DND-41 (cell line): ENCODE measurements around the gene DYNC2I2.

Experiments used
- ATAC-seq: fragments of 200-7000 bp; cut with Tn5 transposase; 3 replicates; pipeline ENCODE4 v1.9.1; 2021; ENCODE audit warnings: low read depth; ENCODE audit not compliant: insufficient read depth
- DNase-seq: peaks from one replicate; pipeline ENCODE4 v3.0.0-alpha.2; 2020
- H2AFZ ChIP-seq: 2 replicates; pipeline ENCODE4 v1.6.0; 2012; ENCODE audit warnings: low read depth, low read length
- H3K27ac ChIP-seq: 2 replicates; pipeline ENCODE4 v1.5.1; 2012; ENCODE audit warnings: low read length, inconsistent platforms
- H3K27me3 ChIP-seq: fragments of 200-600 bp; sonication (generic); 2 replicates; pipeline ENCODE4 v1.6.0; 2012; ENCODE audit warnings: low read length, mild to moderate bottlenecking, inconsistent platforms; ENCODE audit not compliant: insufficient read depth, poor library complexity
- H3K36me3 ChIP-seq: 2 replicates; pipeline ENCODE4 v1.5.1; 2012; ENCODE audit warnings: low read length, inconsistent platforms; ENCODE audit not compliant: insufficient read depth
- H3K4me1 ChIP-seq: 2 replicates; pipeline ENCODE4 v1.5.1; 2012; ENCODE audit warnings: mild to moderate bottlenecking, low read length; ENCODE audit not compliant: insufficient read depth
- H3K4me2 ChIP-seq: 2 replicates; pipeline ENCODE4 v1.6.0; 2012; ENCODE audit warnings: mild to moderate bottlenecking, moderate library complexity, low read length, inconsistent platforms; ENCODE audit not compliant: insufficient read depth
- H3K4me3 ChIP-seq, 2 experiments: fragments of 200-600 bp in 1 of 2; shearing (Covaris generic) in 1 of 2; 2 replicates each; pipeline ENCODE4 v1.5.1; 2012 to 2016; ENCODE audit warnings: inconsistent platforms in 2 of 2, low read length in 2 of 2, mild to moderate bottlenecking in 2 of 2, low read depth in 1 of 2, moderate library complexity in 1 of 2
- H3K79me2 ChIP-seq: 2 replicates; pipeline ENCODE4 v1.6.0; 2012; ENCODE audit warnings: low read length, inconsistent platforms; ENCODE audit not compliant: insufficient read depth
- H3K9ac ChIP-seq: 2 replicates; pipeline ENCODE4 v1.6.0; 2012; ENCODE audit warnings: low read depth, mild to moderate bottlenecking, inconsistent platforms, low read length, moderate library complexity
- H3K9me3 ChIP-seq: 2 replicates; pipeline ENCODE4 v1.5.1; 2012; ENCODE audit warnings: low read length, moderate library complexity, mild to moderate bottlenecking, inconsistent platforms; ENCODE audit not compliant: insufficient read depth, severe bottlenecking
- H4K20me1 ChIP-seq: 2 replicates; pipeline ENCODE4 v1.6.0; 2012; ENCODE audit warnings: low read length; ENCODE audit not compliant: insufficient read depth
- EZH2 ChIP-seq: IDR thresholded peaks from 3 replicates; pipeline ENCODE4 v1.6.1; 2012; ENCODE audit warnings: borderline replicate concordance, low read depth, mild to moderate bottlenecking, moderate library complexity, low read length, inconsistent platforms; ENCODE audit not compliant: severe bottlenecking
- TF ChIP-seq, protein P1 (sequence below): IDR thresholded peaks from 2 replicates; pipeline ENCODE4 v1.5.1; 2012; ENCODE audit warnings: borderline replicate concordance, low read length, moderate library complexity, mild to moderate bottlenecking; ENCODE audit not compliant: poor library complexity, severe bottlenecking; ENCODE audit errors: extremely low read depth

DYNC2I2 gene

DNA sequence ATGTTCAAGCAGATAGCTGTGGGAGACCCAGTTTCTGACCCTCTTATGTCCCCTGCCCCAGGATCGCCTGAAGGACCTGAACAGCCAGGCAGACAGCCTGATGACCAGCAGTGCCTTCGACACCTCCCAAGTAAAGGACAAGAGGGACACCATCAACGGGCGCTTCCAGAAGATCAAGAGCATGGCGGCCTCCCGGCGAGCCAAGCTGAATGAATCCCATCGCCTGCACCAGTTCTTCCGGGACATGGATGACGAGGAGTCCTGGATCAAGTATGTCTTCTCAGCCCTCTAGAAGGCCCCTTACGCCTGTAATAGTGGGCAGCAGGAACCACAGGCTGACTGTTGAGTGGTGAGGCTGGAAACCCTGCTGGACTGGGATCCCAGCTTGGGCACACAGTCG, 41.1 kb downstream of the DYNC2I2 start:
- Histone ChIP-seq H3K27me3 (no peaks in the 10 kb centered on the region), H3K9me3 (no peaks in the 10 kb centered on the region), H3K36me3 (peaks cover 93% of the 10 kb centered on the region), H2AFZ (no peak overlapping the region), H3K4me1 (no peaks in the 10 kb centered on the region), H3K9ac (no peak overlapping the region), H3K4me2 (no peak overlapping the region), H3K27ac (no peak overlapping the region), H3K4me3 (no peak overlapping the region), H4K20me1 (no peaks in the 10 kb centered on the region), H3K79me2 (no peaks in the 10 kb centered on the region)
- DNase-seq (no peak), ATAC-seq (no peak)
- TF ChIP-seq, protein P1, sequence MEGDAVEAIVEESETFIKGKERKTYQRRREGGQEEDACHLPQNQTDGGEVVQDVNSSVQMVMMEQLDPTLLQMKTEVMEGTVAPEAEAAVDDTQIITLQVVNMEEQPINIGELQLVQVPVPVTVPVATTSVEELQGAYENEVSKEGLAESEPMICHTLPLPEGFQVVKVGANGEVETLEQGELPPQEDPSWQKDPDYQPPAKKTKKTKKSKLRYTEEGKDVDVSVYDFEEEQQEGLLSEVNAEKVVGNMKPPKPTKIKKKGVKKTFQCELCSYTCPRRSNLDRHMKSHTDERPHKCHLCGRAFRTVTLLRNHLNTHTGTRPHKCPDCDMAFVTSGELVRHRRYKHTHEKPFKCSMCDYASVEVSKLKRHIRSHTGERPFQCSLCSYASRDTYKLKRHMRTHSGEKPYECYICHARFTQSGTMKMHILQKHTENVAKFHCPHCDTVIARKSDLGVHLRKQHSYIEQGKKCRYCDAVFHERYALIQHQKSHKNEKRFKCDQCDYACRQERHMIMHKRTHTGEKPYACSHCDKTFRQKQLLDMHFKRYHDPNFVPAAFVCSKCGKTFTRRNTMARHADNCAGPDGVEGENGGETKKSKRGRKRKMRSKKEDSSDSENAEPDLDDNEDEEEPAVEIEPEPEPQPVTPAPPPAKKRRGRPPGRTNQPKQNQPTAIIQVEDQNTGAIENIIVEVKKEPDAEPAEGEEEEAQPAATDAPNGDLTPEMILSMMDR, result no peak
- TF ChIP-seq EZH2, result no peak

DNA sequence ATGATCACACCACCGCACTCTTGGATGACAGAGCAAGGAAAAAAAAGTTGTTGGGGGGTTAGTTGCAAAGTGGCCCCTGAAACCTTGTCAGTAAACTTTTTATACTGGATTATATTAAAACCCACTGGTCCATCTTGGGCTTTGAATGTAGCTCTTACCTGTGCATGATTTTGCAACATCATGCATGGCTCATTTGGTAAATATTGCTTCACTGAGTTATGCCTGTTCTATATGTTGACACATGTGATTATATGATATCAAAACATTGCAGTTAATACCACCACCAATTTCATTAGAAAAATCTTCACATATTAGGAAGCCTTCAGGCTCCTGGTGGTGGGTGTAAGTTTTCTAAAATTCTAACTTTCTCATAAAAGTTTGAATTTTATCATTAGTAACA, 41.9 kb downstream of the DYNC2I2 start:
- H3K9me3 ChIP-seq, result no peaks in the 10 kb centered on the region
- H3K79me2 ChIP-seq, result no peaks in the 10 kb centered on the region
- no peak overlapping the region for H3K4me3 ChIP-seq
- no peaks in the 10 kb centered on the region for H4K20me1 ChIP-seq
- H3K36me3 ChIP-seq, result peaks cover 93% of the 10 kb centered on the region
- ATAC-seq (no peak), DNase-seq (no peak)
- no peaks in the 10 kb centered on the region for H3K4me1 ChIP-seq
- H2AFZ ChIP-seq, result no peak overlapping the region
- H3K4me2 ChIP-seq, result no peak overlapping the region
- no peak overlapping the region for H3K9ac ChIP-seq
- no peak overlapping the region for H3K27ac ChIP-seq
- TF ChIP-seq EZH2, result no peak
- TF ChIP-seq, protein P1, result no peak
- H3K27me3 ChIP-seq, result no peaks in the 10 kb centered on the region

DNA sequence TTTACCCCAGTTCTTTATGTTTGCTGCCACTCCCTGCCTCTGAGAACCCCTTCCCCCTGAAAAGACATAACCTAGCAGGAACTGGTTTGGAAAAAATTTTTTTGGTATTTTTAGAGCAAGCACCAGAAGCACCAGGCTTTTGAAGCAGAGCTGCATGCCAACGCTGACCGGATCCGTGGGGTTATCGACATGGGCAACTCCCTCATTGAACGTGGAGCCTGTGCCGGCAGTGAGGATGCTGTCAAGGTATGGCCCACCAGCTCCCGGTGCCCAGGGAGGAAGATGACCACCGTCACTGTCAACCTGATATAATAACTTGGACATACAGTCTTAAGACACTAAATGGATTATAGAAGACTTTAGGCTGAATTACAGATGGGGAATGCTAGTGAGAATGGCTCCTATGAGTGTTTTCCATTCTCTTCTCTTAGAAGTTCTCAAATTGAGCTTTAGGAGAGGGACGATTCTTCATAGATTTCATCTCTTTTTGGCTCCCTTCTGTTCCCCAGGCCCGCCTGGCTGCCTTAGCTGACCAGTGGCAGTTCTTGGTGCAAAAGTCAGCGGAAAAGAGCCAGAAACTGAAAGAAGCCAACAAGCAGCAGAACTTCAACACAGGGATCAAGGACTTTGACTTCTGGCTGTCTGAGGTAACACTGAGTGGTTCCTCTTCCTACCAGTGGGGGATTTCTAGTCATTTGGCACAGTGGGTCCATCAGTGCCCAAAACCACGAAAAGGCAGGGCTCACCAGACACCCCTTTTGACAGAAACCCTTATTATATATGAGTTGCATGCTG, 44.9 kb downstream of the DYNC2I2 start:
- H3K9me3 ChIP-seq, result no peaks in the 10 kb centered on the region
- H3K4me1 ChIP-seq, result no peaks in the 10 kb centered on the region
- no peaks in the 10 kb centered on the region for H3K27me3 ChIP-seq
- H3K36me3 ChIP-seq, result peaks cover 95% of the 10 kb centered on the region
- no peak overlapping the region for H3K27ac ChIP-seq
- ATAC-seq (no peak), DNase-seq (no peak)
- H3K9ac ChIP-seq, result no peak overlapping the region
- TF ChIP-seq EZH2, result no peak
- TF ChIP-seq, protein P1, result no peak
- no peak overlapping the region for H2AFZ ChIP-seq
- H3K79me2 ChIP-seq, result no peaks in the 10 kb centered on the region
- no peaks in the 10 kb centered on the region for H4K20me1 ChIP-seq
- H3K4me3 ChIP-seq, result no peak overlapping the region
- no peak overlapping the region for H3K4me2 ChIP-seq
